Ishikawa (cell line): ENCODE results near the gene TMX4.

ENCODE experiments used
- CEBPB ChIP-seq: IDR thresholded peaks from 2 replicates; pipeline ENCODE4 v1.6.1; 2012
- CREB1 ChIP-seq: IDR thresholded peaks from 2 replicates; pipeline ENCODE4 v1.6.1; 2012; ENCODE audit warnings: low read depth
- EGR1 ChIP-seq: IDR thresholded peaks from 2 replicates; pipeline ENCODE4 v1.6.1; 2012
- EP300 ChIP-seq: IDR thresholded peaks from 2 replicates; pipeline ENCODE4 v1.6.1; 2012; ENCODE audit warnings: borderline replicate concordance
- FOXM1 ChIP-seq: IDR thresholded peaks from 2 replicates; pipeline ENCODE4 v1.6.1; 2012; ENCODE audit warnings: low read depth, borderline replicate concordance
- MAX ChIP-seq: IDR thresholded peaks from 2 replicates; pipeline ENCODE4 v1.6.1; 2012
- NFIC ChIP-seq: IDR thresholded peaks from 2 replicates; pipeline ENCODE4 v1.6.1; 2012
- RAD21 ChIP-seq: IDR thresholded peaks from 2 replicates; pipeline ENCODE4 v1.6.1; 2012; ENCODE audit warnings: low read depth
- TAF1 ChIP-seq: IDR thresholded peaks from 2 replicates; pipeline ENCODE4 v1.6.1; 2012; ENCODE audit warnings: low read depth, mild to moderate bottlenecking
- TCF12 ChIP-seq: IDR thresholded peaks from 2 replicates; pipeline ENCODE4 v1.6.1; 2012; ENCODE audit warnings: low read depth
- TEAD4 ChIP-seq: IDR thresholded peaks from 2 replicates; pipeline ENCODE4 v1.6.1; 2012
- YY1 ChIP-seq: IDR thresholded peaks from 2 replicates; pipeline ENCODE4 v1.6.1; 2012; ENCODE audit warnings: low read depth
- ZBTB7A ChIP-seq: IDR thresholded peaks from 2 replicates; pipeline ENCODE4 v1.6.1; 2012; ENCODE audit warnings: low read depth
- TF ChIP-seq, protein P1 (sequence below): IDR thresholded peaks from 2 replicates; pipeline ENCODE4 v1.6.1; 2012; ENCODE audit warnings: low read depth, mild to moderate bottlenecking
- TF ChIP-seq, protein P2 (sequence below): IDR thresholded peaks from 2 replicates; pipeline ENCODE4 v1.6.1; 2012

Gene TMX4

DNA sequence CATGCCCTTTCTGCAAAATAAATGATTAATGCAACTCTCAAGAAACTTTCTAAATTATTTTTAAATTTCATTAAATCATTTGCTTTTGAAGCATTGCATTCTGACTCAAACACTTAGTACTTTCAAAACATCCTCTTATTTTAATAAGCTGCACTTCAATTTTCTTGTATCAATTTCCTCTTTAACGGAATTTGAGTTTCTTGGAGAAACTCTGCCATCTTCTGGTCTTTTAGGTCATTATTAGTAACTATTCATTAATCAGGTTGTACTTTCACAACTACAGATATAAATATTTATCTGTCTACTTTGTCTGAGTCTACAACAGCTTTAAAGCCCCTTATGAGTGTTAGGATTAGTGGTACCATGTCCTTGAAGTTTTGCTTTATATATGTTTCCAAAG, 30.2 kb downstream of the TMX4 start:
- TF ChIP-seq MAX (no peak), EGR1 (no peak), RAD21 (no peak), FOXM1 (no peak), TAF1 (no peak), TCF12 (no peak), TEAD4 (no peak), ZBTB7A (no peak), CREB1 (no peak), YY1 (no peak), EP300 (no peak), NFIC (no peak), CEBPB (no peak)
- TF ChIP-seq, protein P1, sequence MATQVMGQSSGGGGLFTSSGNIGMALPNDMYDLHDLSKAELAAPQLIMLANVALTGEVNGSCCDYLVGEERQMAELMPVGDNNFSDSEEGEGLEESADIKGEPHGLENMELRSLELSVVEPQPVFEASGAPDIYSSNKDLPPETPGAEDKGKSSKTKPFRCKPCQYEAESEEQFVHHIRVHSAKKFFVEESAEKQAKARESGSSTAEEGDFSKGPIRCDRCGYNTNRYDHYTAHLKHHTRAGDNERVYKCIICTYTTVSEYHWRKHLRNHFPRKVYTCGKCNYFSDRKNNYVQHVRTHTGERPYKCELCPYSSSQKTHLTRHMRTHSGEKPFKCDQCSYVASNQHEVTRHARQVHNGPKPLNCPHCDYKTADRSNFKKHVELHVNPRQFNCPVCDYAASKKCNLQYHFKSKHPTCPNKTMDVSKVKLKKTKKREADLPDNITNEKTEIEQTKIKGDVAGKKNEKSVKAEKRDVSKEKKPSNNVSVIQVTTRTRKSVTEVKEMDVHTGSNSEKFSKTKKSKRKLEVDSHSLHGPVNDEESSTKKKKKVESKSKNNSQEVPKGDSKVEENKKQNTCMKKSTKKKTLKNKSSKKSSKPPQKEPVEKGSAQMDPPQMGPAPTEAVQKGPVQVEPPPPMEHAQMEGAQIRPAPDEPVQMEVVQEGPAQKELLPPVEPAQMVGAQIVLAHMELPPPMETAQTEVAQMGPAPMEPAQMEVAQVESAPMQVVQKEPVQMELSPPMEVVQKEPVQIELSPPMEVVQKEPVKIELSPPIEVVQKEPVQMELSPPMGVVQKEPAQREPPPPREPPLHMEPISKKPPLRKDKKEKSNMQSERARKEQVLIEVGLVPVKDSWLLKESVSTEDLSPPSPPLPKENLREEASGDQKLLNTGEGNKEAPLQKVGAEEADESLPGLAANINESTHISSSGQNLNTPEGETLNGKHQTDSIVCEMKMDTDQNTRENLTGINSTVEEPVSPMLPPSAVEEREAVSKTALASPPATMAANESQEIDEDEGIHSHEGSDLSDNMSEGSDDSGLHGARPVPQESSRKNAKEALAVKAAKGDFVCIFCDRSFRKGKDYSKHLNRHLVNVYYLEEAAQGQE = no peak
- TF ChIP-seq, protein P2, sequence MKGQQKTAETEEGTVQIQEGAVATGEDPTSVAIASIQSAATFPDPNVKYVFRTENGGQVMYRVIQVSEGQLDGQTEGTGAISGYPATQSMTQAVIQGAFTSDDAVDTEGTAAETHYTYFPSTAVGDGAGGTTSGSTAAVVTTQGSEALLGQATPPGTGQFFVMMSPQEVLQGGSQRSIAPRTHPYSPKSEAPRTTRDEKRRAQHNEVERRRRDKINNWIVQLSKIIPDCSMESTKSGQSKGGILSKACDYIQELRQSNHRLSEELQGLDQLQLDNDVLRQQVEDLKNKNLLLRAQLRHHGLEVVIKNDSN = no peak

GRCh38 chr20:7985916-7986315, 33.6 kb downstream of the TMX4 start:
- no peak for TF ChIP-seq CREB1
- no peak for TF ChIP-seq TAF1
- no peak for TF ChIP-seq ZBTB7A
- TF ChIP-seq TEAD4 = no peak
- no peak for TF ChIP-seq YY1

- no peak for TF ChIP-seq ZBTB7A
- no peak for TF ChIP-seq TAF1
- no peak for TF ChIP-seq CEBPB
- TF ChIP-seq, protein P2 = no peak
- no peak for TF ChIP-seq EP300
- TF ChIP-seq EGR1 = no peak
- TF ChIP-seq, protein P1 = no peak
- TF ChIP-seq TCF12 = no peak
- no peak for TF ChIP-seq FOXM1
- TF ChIP-seq RAD21 = no peak
- TF ChIP-seq MAX = no peak
- TF ChIP-seq TEAD4 = no peak
- TF ChIP-seq CREB1 = no peak
- no peak for TF ChIP-seq NFIC
- no peak for TF ChIP-seq YY1
Measured at GRCh38 chr20:7984192-7984591, 35.4 kb downstream of the TMX4 start.

- TF ChIP-seq YY1 = no peak
- TF ChIP-seq FOXM1 = no peak
- TF ChIP-seq TEAD4 = no peak
- no peak for TF ChIP-seq NFIC
- TF ChIP-seq, protein P1 = no peak
- no peak for TF ChIP-seq CREB1
- no peak for TF ChIP-seq TAF1
Measured at GRCh38 chr20:7981374-7981773, 38.2 kb downstream of the TMX4 start.
